Neural cell (in vitro differentiated cells): ENCODE measurements around the gene CADM1. TPM values are rescaled to one million over a fixed set of nuclear protein-coding genes. Genes with fewer than 3 reads are reported as not detected.

Experiments
- H2AFZ ChIP-seq: fragments of 200-600, 300-800 bp; sonication (generic), shearing (Covaris generic); 2 replicates; pipeline ENCODE4 v1.6.0; 2014; ENCODE audit warnings: low read depth, mild to moderate bottlenecking, antibody characterized with exemption, low read length, moderate library complexity
- H3F3A ChIP-seq: fragments of 200-600 bp; shearing (Covaris generic); 2 replicates; pipeline ENCODE4 v1.6.1; 2016; ENCODE audit warnings: mild to moderate bottlenecking, moderate library complexity, mixed read lengths, antibody characterized with exemption, low read length; ENCODE audit not compliant: insufficient read depth, poor library complexity, severe bottlenecking
- H3K27ac ChIP-seq: fragments of 200-600, 300-800 bp; sonication (generic), shearing (Covaris generic); 2 replicates; pipeline ENCODE4 v1.5.1; 2014; ENCODE audit warnings: mild to moderate bottlenecking, low read length, moderate library complexity
- H3K27me3 ChIP-seq: fragments of 300-800, 200-600 bp; sonication (generic), shearing (Covaris generic); 2 replicates; pipeline ENCODE4 v1.6.0; 2014; ENCODE audit warnings: mild to moderate bottlenecking, low read depth, low read length, moderate library complexity; ENCODE audit not compliant: insufficient read depth
- H3K36me3 ChIP-seq: fragments of 300-800, 200-600 bp; sonication (generic), shearing (Covaris generic); 2 replicates; pipeline ENCODE4 v1.5.1; 2014; ENCODE audit warnings: mild to moderate bottlenecking, antibody characterized with exemption, low read length, moderate library complexity; ENCODE audit not compliant: insufficient read depth
- H3K4me2 ChIP-seq: fragments of 300-800, 200-600 bp; sonication (generic), shearing (Covaris generic); 2 replicates; pipeline ENCODE4 v1.6.0; 2014; ENCODE audit warnings: mild to moderate bottlenecking, low read length
- H3K4me3 ChIP-seq: fragments of 300-800, 200-600 bp; sonication (generic), shearing (Covaris generic); 2 replicates; pipeline ENCODE4 v1.5.1; 2014; ENCODE audit warnings: mild to moderate bottlenecking, low read length, moderate library complexity
- H3K79me2 ChIP-seq: fragments of 200-600 bp; shearing (Covaris generic); replicated peaks from 2 replicates; pipeline ENCODE4 v1.6.0; 2014; ENCODE audit warnings: mild to moderate bottlenecking, low read length, moderate library complexity; ENCODE audit not compliant: insufficient read depth
- H3K9ac ChIP-seq: fragments of 300-800, 200-600 bp; sonication (generic), shearing (Covaris generic); 2 replicates; pipeline ENCODE4 v1.6.1; 2016; ENCODE audit warnings: mild to moderate bottlenecking, low read length, mixed read lengths
- H3K9me2 ChIP-seq: fragments of 200-600 bp; shearing (Covaris generic); 2 replicates; pipeline ENCODE4 v1.6.1; 2016; ENCODE audit warnings: mild to moderate bottlenecking, low read length, mixed read lengths; ENCODE audit not compliant: insufficient read depth
- H3K9me3 ChIP-seq: fragments of 200-600, 300-800 bp; sonication (generic), shearing (Covaris generic); 2 replicates; pipeline ENCODE4 v1.6.1; 2016; ENCODE audit warnings: mild to moderate bottlenecking, mixed run types, low read length, moderate library complexity, mixed read lengths
- H4K20me1 ChIP-seq: fragments of 200-600 bp; shearing (Covaris generic); 2 replicates; pipeline ENCODE4 v1.6.1; 2016; ENCODE audit warnings: mild to moderate bottlenecking, mixed run types; ENCODE audit not compliant: insufficient read depth
- EP300 ChIP-seq: fragments of 450-650 bp; conservative IDR thresholded peaks from 2 replicates; pipeline ENCODE4 v1.6.1; 2014; ENCODE audit warnings: antibody characterized with exemption, mild to moderate bottlenecking, moderate library complexity; ENCODE audit not compliant: poor library complexity, severe bottlenecking
- EZH2 ChIP-seq: fragments of 200-600, 300-800 bp; shearing (Covaris generic), sonication (generic); IDR thresholded peaks from 2 replicates; pipeline ENCODE4 v1.6.1; 2014; ENCODE audit warnings: antibody characterized with exemption, low read length, borderline replicate concordance, mild to moderate bottlenecking; ENCODE audit not compliant: insufficient read depth, poor library complexity, severe bottlenecking
- MXI1 ChIP-seq: fragments of 450-650 bp; conservative IDR thresholded peaks from 2 replicates; pipeline ENCODE4 v1.6.1; 2014; ENCODE audit warnings: antibody characterized with exemption, mild to moderate bottlenecking; ENCODE audit not compliant: poor library complexity, severe bottlenecking
- POLR2AphosphoS5 ChIP-seq: IDR thresholded peaks from 2 replicates; pipeline ENCODE4 v1.6.1; 2012
- RAD21 ChIP-seq: fragments of 450-650 bp; conservative IDR thresholded peaks from 2 replicates; pipeline ENCODE4 v1.6.1; 2014; ENCODE audit warnings: antibody characterized with exemption, mild to moderate bottlenecking, moderate library complexity
- REST ChIP-seq: IDR thresholded peaks from 2 replicates; pipeline ENCODE4 v1.6.1; 2012; ENCODE audit warnings: borderline replicate concordance
- SMC3 ChIP-seq: fragments of 450-650 bp; conservative IDR thresholded peaks from 2 replicates; pipeline ENCODE4 v1.6.1; 2014; ENCODE audit warnings: antibody characterized with exemption, mild to moderate bottlenecking, moderate library complexity; ENCODE audit not compliant: poor library complexity
- TAF1 ChIP-seq: IDR thresholded peaks from 2 replicates; pipeline ENCODE4 v1.6.1; 2012; ENCODE audit warnings: low read depth
- polyA plus RNA-seq: library from polyadenylated mRNA; depleted of rRNA; stranded (reverse); fragments of >200 nt; gene quantifications from 2 replicates; pipeline ENCODE4 v1.2.3, GENCODE V29; 2014
- TF ChIP-seq, protein P1 (sequence below): fragments of 450-650 bp; IDR thresholded peaks from 2 replicates; pipeline ENCODE4 v1.5.1; 2014; ENCODE audit warnings: antibody characterized with exemption, mild to moderate bottlenecking, moderate library complexity; ENCODE audit not compliant: poor library complexity, severe bottlenecking

Gene CADM1
- polyA plus RNA-seq, 1 donor from 2014 or later, result 92.1 TPM

DNA sequence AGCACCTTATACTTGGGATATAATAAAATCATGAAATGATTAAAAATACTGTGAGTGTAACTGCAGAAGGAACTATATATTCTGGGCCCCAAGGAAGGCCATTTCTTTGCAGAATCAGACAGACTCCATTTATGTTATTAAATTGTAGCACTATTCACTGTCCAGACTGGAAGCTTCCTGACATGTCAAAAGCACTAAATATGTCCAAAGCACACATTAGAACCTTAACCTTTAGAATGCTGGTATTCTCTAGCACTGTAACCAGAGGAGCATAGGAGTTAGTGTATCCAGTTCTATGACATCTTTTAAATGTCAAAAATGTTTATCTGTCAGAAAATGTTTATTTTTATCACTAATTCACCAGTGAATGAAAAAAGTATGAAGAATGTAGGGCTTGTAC lies 246.9 kb downstream of the CADM1 start:
- Histone ChIP-seq H3K9me2 (no peaks in the 10 kb centered on the region), H3K4me2 (no peak overlapping the region), H3F3A (no peaks in the 10 kb centered on the region), H3K36me3 (no peaks in the 10 kb centered on the region), H3K27ac (no peak overlapping the region), H4K20me1 (no peaks in the 10 kb centered on the region), H3K27me3 (no peaks in the 10 kb centered on the region), H2AFZ (no peak overlapping the region), H3K9me3 (no peaks in the 10 kb centered on the region), H3K4me3 (no peak overlapping the region), H3K9ac (no peak overlapping the region), H3K79me2 (no peaks in the 10 kb centered on the region)
- TF ChIP-seq POLR2AphosphoS5, result no peak
- TF ChIP-seq EZH2, result no peak
- no peak for TF ChIP-seq TAF1
- TF ChIP-seq, protein P1, sequence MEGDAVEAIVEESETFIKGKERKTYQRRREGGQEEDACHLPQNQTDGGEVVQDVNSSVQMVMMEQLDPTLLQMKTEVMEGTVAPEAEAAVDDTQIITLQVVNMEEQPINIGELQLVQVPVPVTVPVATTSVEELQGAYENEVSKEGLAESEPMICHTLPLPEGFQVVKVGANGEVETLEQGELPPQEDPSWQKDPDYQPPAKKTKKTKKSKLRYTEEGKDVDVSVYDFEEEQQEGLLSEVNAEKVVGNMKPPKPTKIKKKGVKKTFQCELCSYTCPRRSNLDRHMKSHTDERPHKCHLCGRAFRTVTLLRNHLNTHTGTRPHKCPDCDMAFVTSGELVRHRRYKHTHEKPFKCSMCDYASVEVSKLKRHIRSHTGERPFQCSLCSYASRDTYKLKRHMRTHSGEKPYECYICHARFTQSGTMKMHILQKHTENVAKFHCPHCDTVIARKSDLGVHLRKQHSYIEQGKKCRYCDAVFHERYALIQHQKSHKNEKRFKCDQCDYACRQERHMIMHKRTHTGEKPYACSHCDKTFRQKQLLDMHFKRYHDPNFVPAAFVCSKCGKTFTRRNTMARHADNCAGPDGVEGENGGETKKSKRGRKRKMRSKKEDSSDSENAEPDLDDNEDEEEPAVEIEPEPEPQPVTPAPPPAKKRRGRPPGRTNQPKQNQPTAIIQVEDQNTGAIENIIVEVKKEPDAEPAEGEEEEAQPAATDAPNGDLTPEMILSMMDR, result no peak
- TF ChIP-seq MXI1, result no peak
- no peak for TF ChIP-seq EP300
- no peak for TF ChIP-seq REST
- no peak for TF ChIP-seq SMC3
- no peak for TF ChIP-seq RAD21

DNA sequence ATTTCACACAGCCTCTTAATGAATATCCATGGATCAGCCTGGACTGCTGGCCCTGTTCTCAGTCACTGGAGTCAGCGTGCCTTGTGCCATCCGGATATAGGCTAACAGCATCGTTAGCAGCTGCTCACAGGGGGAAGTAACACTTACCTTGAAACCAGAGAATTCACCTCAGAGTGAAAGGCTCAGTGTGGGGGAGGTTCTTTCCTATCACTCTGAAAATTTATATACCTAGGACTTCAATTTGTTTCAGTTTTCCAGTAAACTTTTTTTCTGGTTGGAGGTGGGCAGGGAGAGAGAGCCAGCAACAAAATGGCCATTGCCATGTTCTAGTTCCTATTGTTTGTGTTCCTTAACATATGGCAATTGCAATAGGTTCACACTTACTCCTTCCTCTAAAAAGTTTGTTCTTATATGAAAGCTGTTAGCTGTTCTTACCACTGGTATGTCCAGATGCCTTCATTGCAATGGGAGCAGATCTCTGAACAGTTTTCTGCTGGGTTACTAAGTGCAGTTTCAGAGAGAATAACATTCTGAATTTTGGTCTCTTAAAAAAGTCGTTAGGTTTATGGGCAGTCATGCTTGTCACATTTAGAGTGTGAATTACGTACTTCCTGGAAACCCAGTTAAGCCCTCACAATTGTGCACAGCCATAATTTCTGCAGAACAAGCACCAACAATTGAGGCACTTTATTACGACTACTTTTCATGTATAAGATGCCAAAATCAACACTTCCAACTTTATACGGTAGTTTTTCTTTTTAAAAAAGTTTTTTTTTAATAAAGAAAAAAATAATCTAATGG lies 247.6 kb downstream of the CADM1 start:
- Histone ChIP-seq H3K9ac (no peak overlapping the region), H3K9me2 (no peaks in the 10 kb centered on the region), H3F3A (no peaks in the 10 kb centered on the region), H2AFZ (no peak overlapping the region), H3K27me3 (no peaks in the 10 kb centered on the region), H3K4me2 (no peak overlapping the region), H4K20me1 (no peaks in the 10 kb centered on the region), H3K9me3 (no peaks in the 10 kb centered on the region), H3K79me2 (no peaks in the 10 kb centered on the region), H3K4me3 (no peak overlapping the region), H3K36me3 (no peaks in the 10 kb centered on the region), H3K27ac (no peak overlapping the region)
- TF ChIP-seq REST (peak; percentile 15), POLR2AphosphoS5 (peak; percentile 25), SMC3 (no peak)
